Thyroid gland (tissue), 4 donors: ENCODE data around the gene MAP3K19.

ENCODE experiments used
- POLR2A ChIP-seq, 2 donors: fragments of 450-650 bp; IDR thresholded peaks; one replicate each; pipeline ENCODE4 v1.6.1; 2017; ENCODE audit warnings: antibody characterized with exemption in 2 of 2, mild to moderate bottlenecking in 2 of 2, moderate library complexity in 1 of 2
- TF ChIP-seq, protein P1 (sequence below), 6 experiments: fragments of 200-600 bp in 3 of 6; fragments of 450-650 bp in 3 of 6; sonication (generic) in 3 of 6; IDR thresholded peaks; one replicate each; pipeline ENCODE4 v1.5.1; 2016 to 2019; ENCODE audit warnings: antibody characterized with exemption in 6 of 6, mild to moderate bottlenecking in 2 of 6, inconsistent platforms in 1 of 6, moderate library complexity in 1 of 6

DNA sequence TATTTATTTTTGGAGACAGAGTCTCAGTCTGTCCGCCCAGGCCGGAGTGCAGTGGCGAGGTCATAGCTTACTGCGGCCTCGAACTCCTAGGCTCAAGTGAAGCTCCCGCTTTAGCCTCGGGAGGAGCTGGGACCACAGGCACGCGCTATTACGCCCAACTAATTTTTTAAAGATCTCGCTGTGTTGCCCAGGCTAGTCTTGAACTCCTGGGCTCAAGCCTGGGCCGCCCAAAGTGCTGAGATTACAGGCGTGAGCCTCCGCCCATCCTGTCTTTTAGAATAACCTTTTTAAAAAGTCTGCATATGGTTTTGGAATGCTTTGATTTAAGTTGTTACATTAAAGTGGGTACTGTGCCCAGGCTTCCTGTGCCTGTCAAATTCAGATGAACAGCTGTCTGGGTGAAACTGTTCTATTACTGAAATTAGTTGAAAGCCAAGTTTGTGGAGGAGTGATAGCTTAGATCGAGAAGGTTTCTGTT is 5.8 kb upstream of the MAP3K19 start:
- TF ChIP-seq, protein P1, sequence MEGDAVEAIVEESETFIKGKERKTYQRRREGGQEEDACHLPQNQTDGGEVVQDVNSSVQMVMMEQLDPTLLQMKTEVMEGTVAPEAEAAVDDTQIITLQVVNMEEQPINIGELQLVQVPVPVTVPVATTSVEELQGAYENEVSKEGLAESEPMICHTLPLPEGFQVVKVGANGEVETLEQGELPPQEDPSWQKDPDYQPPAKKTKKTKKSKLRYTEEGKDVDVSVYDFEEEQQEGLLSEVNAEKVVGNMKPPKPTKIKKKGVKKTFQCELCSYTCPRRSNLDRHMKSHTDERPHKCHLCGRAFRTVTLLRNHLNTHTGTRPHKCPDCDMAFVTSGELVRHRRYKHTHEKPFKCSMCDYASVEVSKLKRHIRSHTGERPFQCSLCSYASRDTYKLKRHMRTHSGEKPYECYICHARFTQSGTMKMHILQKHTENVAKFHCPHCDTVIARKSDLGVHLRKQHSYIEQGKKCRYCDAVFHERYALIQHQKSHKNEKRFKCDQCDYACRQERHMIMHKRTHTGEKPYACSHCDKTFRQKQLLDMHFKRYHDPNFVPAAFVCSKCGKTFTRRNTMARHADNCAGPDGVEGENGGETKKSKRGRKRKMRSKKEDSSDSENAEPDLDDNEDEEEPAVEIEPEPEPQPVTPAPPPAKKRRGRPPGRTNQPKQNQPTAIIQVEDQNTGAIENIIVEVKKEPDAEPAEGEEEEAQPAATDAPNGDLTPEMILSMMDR (IDR thresholded peaks at IDR 0.05) = no peak
- TF ChIP-seq POLR2A (IDR thresholded peaks at IDR 0.05) = no peak
